Cardiac fibroblast (primary cell): ENCODE data around the gene ATP6V0D1.
"Not testable (repeated sequence)": the region's sequence is repeated elsewhere in the genome, so short reads cannot be mapped to it uniquely, and the experiment has no call there.

Experiments
- DNase-seq, 2 donors: peaks; one replicate each; pipeline versions ENCODE4 v3.0.0 to v3.0.0-alpha.2; 2010; ENCODE audit warnings: low read depth in 2 of 2
- H3K4me3 ChIP-seq, 2 donors: replicated peaks in 1 of 2; 1 replicate in 1 of 2; 2 replicates in 1 of 2; pipeline ENCODE4 v1.5.1; 2011; ENCODE audit warnings: low read depth in 2 of 2, low read length in 2 of 2, mild to moderate bottlenecking in 2 of 2, moderate library complexity in 1 of 2
- CTCF ChIP-seq: IDR thresholded peaks from one replicate; pipeline ENCODE4 v1.5.1; 2011; ENCODE audit warnings: low read depth, mild to moderate bottlenecking, low read length, inconsistent platforms

ATP6V0D1 gene

DNA sequence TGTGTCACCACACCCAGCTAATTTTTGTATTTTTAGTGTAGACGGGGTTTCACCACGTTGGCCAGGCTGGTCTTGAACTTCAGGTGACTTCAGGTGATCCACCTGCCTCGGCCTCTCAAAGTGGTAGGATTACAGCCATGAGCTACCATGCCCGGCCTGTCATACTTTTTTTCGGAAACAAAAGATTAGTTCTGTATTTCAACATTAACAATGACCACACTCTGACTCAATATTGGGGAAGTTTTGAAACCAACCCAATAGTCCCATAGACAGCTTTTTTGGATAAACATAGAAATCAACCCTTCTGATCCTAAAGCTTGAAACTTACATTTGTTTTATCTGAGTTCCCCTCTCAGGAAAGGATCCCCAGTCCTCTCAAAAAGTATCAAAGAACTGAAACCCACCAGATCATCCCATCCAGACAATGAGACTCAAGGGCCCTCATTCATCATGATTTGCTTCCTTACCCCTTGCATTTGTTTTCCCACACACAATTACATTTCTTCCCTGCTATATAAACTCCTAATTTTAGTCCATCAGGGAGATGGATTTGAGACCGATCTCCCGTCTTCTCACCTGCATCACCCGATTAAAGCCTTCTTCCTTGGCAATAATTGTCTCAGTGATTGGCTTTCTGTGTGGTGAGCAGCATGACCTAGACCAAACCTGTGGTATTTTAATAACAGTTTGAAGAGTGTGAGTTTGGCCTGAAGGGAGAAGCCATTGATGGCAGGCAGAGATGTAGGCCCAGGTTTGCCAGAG, 9.6 kb upstream of the ATP6V0D1 start:
- no peak for TF ChIP-seq CTCF
- peak in 1 of 2 donors; percentile 68 for DNase-seq
- H3K4me3 ChIP-seq, result no peak overlapping the region

- no peak for DNase-seq
- H3K4me3 ChIP-seq, result no peak overlapping the region
- TF ChIP-seq CTCF, result no peak
Observed at GRCh38 chr16:67489401-67490083, 8.6 kb upstream of the ATP6V0D1 start.

DNA sequence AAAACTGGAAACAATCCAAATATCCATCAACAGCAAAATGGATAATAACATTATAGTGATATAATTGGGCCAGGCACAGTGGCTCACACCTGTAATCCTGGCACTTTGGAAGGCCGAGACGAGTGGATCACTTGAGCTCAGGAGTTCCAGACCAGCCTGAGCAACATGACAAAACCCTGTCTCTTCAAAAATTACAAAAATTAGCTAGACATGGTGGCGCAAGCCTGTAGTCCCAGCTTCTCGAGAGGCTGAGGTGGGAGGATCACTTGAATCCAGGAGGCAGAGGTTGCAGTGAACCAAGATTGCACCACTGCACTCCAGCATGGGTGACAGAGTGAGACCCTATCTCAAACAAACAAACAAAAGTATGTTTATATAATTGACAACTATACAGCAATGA, 6.6 kb upstream of the ATP6V0D1 start:
- not testable (repeated sequence) for DNase-seq, H3K4me3 ChIP-seq

- DNase-seq, result peak; percentile 24 to 35
- H3K4me3 ChIP-seq, result no peak overlapping the region
- no peak for TF ChIP-seq CTCF
Observed at GRCh38 chr16:67486805-67487204, 5.8 kb upstream of the ATP6V0D1 start.

GRCh38 chr16:67483731-67484525, 3.0 kb upstream of the ATP6V0D1 start:
- TF ChIP-seq CTCF, result no peak
- H3K4me3 ChIP-seq, result no peak overlapping the region
- DNase-seq, result no peak

DNA sequence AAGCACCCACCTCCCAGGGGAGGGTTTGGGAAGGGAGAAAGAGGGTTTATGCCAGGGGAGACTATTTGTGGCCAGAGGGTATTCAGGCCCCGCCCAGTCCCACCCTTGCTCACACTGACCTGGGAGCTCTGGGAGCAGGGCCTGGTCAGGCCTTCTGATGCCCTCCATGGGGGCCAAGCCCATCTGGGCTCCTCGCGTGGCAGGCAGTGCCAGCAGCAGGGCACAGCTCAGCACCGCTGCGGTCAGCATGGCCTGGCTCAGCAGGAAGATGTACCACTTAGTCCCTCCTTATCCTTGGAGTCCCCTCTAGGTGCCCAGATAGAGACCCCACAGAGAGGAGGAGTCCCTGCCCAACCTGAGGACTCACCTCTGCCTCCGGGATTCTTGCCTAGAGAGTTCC, 2.2 kb upstream of the ATP6V0D1 start, which contains the start of gene AGRP:
Gene AGRP, minus strand, starts transcription at position 398 of the 400 bp plus-strand sequence. Its CDS starts 149 bp downstream, at position 249.
- H3K4me3 ChIP-seq, result no peak within 1 kb of the TSS
- no peak for DNase-seq
- TF ChIP-seq CTCF, result no peak
